ENCODE measurements around the gene SPRYD3.

DNA sequence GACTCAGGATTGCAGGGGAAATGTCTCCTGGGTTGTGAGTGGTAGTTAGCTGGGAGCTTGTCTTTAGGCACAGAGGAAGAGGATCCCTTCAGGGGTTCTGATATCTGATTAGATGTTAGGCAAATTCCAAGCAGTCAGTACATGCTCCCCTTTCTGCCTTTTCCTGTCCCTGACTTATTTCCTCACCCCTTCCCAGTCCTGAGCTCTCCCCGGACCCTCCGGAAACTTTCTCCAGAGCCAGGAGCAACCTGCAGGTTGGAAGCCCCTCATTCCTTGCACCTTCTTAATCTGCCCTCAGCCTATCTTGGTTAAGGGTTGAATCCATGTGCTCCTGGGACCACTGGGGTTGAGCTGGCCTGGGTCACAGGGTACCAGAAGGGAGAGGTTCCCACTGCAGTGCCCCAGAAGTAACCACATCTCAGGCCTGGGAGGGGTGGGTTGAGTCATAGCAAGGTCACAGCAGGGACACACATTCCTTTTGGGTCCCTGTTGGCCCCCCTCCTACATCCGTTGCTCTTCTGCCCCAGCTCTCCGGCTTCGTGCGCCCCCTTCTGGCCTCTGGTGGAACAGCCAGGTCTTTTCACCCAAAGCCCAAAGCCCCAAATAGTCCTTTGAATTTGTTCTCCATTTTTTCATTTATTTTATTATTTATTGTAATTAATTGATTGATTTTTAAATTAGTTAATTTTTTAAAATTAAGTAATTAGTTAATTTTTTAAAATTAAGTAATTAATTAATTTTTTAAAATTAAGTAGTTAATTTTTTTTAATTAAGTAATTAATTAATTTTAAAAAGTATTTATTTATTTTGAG, 20.1 kb upstream of the SPRYD3 start:
- no peak for TF ChIP-seq POLR2A (IDR thresholded peaks at IDR 0.05; ENCODE audit: low read length)
- no peak for TF ChIP-seq GATA1 (IDR thresholded peaks at IDR 0.05; ENCODE audit: low read depth, low read length)
